ENCODE results near the gene R3HDM4. TPM values are rescaled to one million over a fixed set of nuclear protein-coding genes. Genes with fewer than 3 reads are reported as not detected.

The R3HDM4 gene
- total and polyA plus RNA-seq, 9 of the 15 experiments (the other 6 are each of a cell fraction or from before 2014, with no cell fraction given), result 3.2 to 154 (median 59.0) TPM

- TF ChIP-seq POLR3G (IDR thresholded peaks at IDR 0.05; ENCODE audit: extremely low read depth, insufficient read length, insufficient replicate concordance) (no peak), GABPA (tag; conservative IDR thresholded peaks at IDR 0.05; ENCODE audit: low read depth) (peak; percentile 91), HSF4 (CRISPR knock-in tag; IDR thresholded peaks at IDR 0.05; ENCODE audit: borderline replicate concordance) (no peak), RUNX1 (IDR thresholded peaks at IDR 0.05; ENCODE audit: low read depth) (no peak), CREM (IDR thresholded peaks at IDR 0.05; ENCODE audit: low read depth) (peak; percentile 76), ZNF133 (CRISPR knock-in tag; IDR thresholded peaks at IDR 0.05) (no peak), PPARD (CRISPR knock-in tag; IDR thresholded peaks at IDR 0.05) (no peak), TEAD1 (CRISPR knock-in tag; IDR thresholded peaks at IDR 0.05) (no peak), RNF2 (IDR thresholded peaks at IDR 0.05) (no peak), ETS1 (conservative IDR thresholded peaks at IDR 0.05; ENCODE audit: control insufficient read depth, low read depth, low read length) (0 out of 2 replicates have a peak, but pooled peaks have one; percentile 39), ZSCAN32 (CRISPR knock-in tag; IDR thresholded peaks at IDR 0.05) (0 out of 2 replicates have a peak, but pooled peaks have one; percentile 8), ZBTB2 (IDR thresholded peaks at IDR 0.05) (no peak), ZNF766 (CRISPR knock-in tag; conservative IDR thresholded peaks at IDR 0.05) (no peak), HEY1 (CRISPR knock-in tag; IDR thresholded peaks at IDR 0.05; ENCODE audit: borderline replicate concordance) (no peak), KLF16 (IDR thresholded peaks at IDR 0.05) (no peak), TOE1 (IDR thresholded peaks at IDR 0.05; ENCODE audit: borderline replicate concordance) (no peak), TOE1 (CRISPR knock-in tag; IDR thresholded peaks at IDR 0.05; ENCODE audit: borderline replicate concordance, low read depth) (no peak), ZNF668 (CRISPR knock-in tag; IDR thresholded peaks at IDR 0.05) (no peak), ZBTB34 (CRISPR knock-in tag; IDR thresholded peaks at IDR 0.05) (no peak), POLR2G (IDR thresholded peaks at IDR 0.05; ENCODE audit: low read depth, low read length) (peak; percentile 81), KLF1 (tag; IDR thresholded peaks at IDR 0.05) (no peak), ZNF263 (CRISPR knock-in tag; IDR thresholded peaks at IDR 0.05; ENCODE audit: borderline replicate concordance) (no peak), ZNF561 (CRISPR knock-in tag; conservative IDR thresholded peaks at IDR 0.05) (no peak), SPI1 (IDR thresholded peaks at IDR 0.05; ENCODE audit: borderline replicate concordance, low read depth, low read length) (0 out of 2 replicates have a peak, but pooled peaks have one; percentile 11), KDM4B (IDR thresholded peaks at IDR 0.05; ENCODE audit: borderline replicate concordance in 2 of 2, low read depth in 1 of 2) (no peak), ERF (CRISPR knock-in tag; IDR thresholded peaks at IDR 0.05) (no peak), ZFP30 (CRISPR knock-in tag; IDR thresholded peaks at IDR 0.05; ENCODE audit: borderline replicate concordance) (no peak)
Measured at GRCh38 chr19:913080-913748, at the start of gene R3HDM4 (continued).

Measured in K562 (cell line).